Upper lobe of left lung (tissue), 6 donors: ENCODE results near the gene EMSY. TPM values are rescaled to one million over a fixed set of nuclear protein-coding genes. Genes with fewer than 3 reads are reported as not detected.

Experiments
- ATAC-seq, 2 donors: fragments of 200-7000 bp; cut with Tn5 transposase; one replicate each; pipeline ENCODE4 v1.9.1; 2022; ENCODE audit warnings: mild to moderate bottlenecking in 2 of 2, moderate library complexity in 2 of 2; ENCODE audit not compliant: low FRiP score in 2 of 2
- DNase-seq, 2 donors: peaks; one replicate each; pipeline ENCODE4 v3.0.0-alpha.2; 2019 to 2020
- H3K27ac ChIP-seq, 4 donors: fragments of 200-600 bp; sonication (generic); one replicate each; pipeline ENCODE4 v1.5.1; 2016 to 2019
- H3K27me3 ChIP-seq, 4 donors: fragments of 200-600 bp; sonication (generic); one replicate each; pipeline ENCODE4 v1.5.1; 2017 to 2019
- H3K36me3 ChIP-seq, 4 donors: fragments of 200-600 bp; sonication (generic); one replicate each; pipeline ENCODE4 v1.5.1; 2016 to 2019
- H3K4me1 ChIP-seq, 4 donors: fragments of 200-600 bp; sonication (generic); one replicate each; pipeline ENCODE4 v1.5.1; 2018 to 2019
- H3K4me3 ChIP-seq, 4 donors: fragments of 200-600 bp; sonication (generic); one replicate each; pipeline ENCODE4 v1.5.1; 2017 to 2019; ENCODE audit warnings: mild to moderate bottlenecking in 2 of 4, moderate library complexity in 1 of 4
- H3K9me3 ChIP-seq, 4 donors: fragments of 200-600 bp; sonication (generic); one replicate each; pipeline ENCODE4 v1.5.1; 2018 to 2019
- EP300 ChIP-seq, 4 donors: sonication (generic); formaldehyde crosslinking; IDR thresholded peaks; one replicate each; pipeline ENCODE4 v1.5.1; 2017; ENCODE audit warnings: antibody characterized with exemption in 4 of 4, control low read depth in 2 of 4
- POLR2A ChIP-seq, 4 donors: fragments of 450-650 bp; IDR thresholded peaks; one replicate each; pipeline ENCODE4 v1.5.1; 2016 to 2017; ENCODE audit warnings: antibody characterized with exemption in 4 of 4, mild to moderate bottlenecking in 2 of 4
- POLR2AphosphoS5 ChIP-seq, 2 donors: sonication (generic); formaldehyde crosslinking; IDR thresholded peaks; one replicate each; pipeline ENCODE4 v1.5.1; 2017; ENCODE audit warnings: antibody characterized with exemption in 2 of 2
- WGBS, 2 donors: methylation state at CpG; one replicate each; pipeline ENCODE4 v1.1.5; 2017 to 2018; 5-methylcytosine and 5-hydroxymethylcytosine counted together
- total RNA-seq, 6 donors: library from RNA; depleted of rRNA in 4 of 6; stranded (reverse); fragments of >200 nt in 4 of 6; gene quantifications; one replicate each; pipeline versions ENCODE4 v1.1.0 to v1.2.1, GENCODE V29; 2016 to 2021
- TF ChIP-seq, protein P1 (sequence below), 6 experiments: fragments of 450-650 bp in 4 of 6; fragments of 200-600 bp in 2 of 6; sonication (generic) in 2 of 6; IDR thresholded peaks; one replicate each; pipeline ENCODE4 v1.5.1; 2016 to 2019; ENCODE audit warnings: antibody characterized with exemption in 6 of 6
- donor health status: DM: no; HTN: no; CAD: no; lungs with moderate emphysema.
- donor health status: DM: no; HTN: yes; CAD: no; lungs with severe emphysema.

EMSY gene
- total RNA-seq, 6 donors from 2014 or later, result 14.6 to 66.0 (median 20.9) TPM

DNA sequence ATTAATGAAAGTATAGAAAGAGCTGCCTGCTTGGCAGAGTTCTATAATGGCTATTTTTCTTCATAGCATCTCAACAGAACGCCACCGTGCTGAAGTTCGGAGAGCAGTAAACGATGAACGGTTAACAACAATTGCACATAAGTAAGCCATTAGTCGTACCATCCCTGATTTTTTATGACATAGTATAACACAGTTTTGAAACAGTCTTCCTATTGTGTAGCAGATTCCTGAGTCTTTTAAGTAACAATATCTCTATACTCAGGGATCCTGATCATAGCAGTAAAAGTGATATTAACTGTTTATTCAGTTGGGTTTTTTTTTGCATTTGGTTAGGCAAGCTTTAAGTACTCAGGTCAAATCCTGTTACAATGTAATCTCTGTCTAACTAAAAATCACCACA is 8.4 kb downstream of the EMSY start:
- Histone ChIP-seq H3K4me3 (no peak overlapping the region), H3K9me3 (no peaks in the 10 kb centered on the region), H3K4me1 (no peaks in the 10 kb centered on the region), H3K36me3 (peaks cover 7 to 62% (median 14%) of the 10 kb centered on the region in 4 donors), H3K27ac (no peak overlapping the region), H3K27me3 (no peaks in the 10 kb centered on the region)
- TF ChIP-seq, protein P1, sequence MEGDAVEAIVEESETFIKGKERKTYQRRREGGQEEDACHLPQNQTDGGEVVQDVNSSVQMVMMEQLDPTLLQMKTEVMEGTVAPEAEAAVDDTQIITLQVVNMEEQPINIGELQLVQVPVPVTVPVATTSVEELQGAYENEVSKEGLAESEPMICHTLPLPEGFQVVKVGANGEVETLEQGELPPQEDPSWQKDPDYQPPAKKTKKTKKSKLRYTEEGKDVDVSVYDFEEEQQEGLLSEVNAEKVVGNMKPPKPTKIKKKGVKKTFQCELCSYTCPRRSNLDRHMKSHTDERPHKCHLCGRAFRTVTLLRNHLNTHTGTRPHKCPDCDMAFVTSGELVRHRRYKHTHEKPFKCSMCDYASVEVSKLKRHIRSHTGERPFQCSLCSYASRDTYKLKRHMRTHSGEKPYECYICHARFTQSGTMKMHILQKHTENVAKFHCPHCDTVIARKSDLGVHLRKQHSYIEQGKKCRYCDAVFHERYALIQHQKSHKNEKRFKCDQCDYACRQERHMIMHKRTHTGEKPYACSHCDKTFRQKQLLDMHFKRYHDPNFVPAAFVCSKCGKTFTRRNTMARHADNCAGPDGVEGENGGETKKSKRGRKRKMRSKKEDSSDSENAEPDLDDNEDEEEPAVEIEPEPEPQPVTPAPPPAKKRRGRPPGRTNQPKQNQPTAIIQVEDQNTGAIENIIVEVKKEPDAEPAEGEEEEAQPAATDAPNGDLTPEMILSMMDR (IDR thresholded peaks at IDR 0.05), result no peak
- no peak for TF ChIP-seq POLR2A (IDR thresholded peaks at IDR 0.05)
- TF ChIP-seq EP300 (IDR thresholded peaks at IDR 0.05), result no peak
- TF ChIP-seq POLR2AphosphoS5 (IDR thresholded peaks at IDR 0.05), result no peak
- 85 to 93% methylated on average over 6 of the region's 6 CpGs for WGBS, 2 donors
- ATAC-seq (no peak), DNase-seq (no peak)

DNA sequence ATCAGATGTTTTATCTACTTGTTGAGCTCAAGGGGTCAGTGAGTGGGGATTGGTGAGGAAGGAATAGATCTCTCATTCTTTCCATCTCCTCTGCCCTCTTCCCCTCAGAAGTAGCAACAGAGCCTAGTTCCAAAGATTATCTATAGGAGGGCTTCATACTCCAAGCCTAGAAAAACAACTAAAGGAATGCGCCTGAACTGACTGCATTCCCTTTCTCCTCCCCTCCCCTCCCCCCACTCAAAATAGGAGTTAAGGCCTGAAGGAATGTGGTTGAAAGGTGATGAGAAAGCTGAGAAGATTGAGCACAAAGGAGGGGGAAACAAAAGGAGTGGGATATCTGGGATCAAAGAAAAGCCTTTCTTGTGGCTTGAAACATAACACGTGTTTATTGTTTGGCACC is 10.5 kb downstream of the EMSY start:
- DNase-seq, result no peak
- no peak for ATAC-seq
- Histone ChIP-seq H3K4me1 (no peaks in the 10 kb centered on the region), H3K36me3 (peaks cover 7 to 49% (median 9%) of the 10 kb centered on the region in 4 donors), H3K4me3 (no peak overlapping the region), H3K9me3 (no peaks in the 10 kb centered on the region), H3K27me3 (no peaks in the 10 kb centered on the region), H3K27ac (no peak overlapping the region)
- TF ChIP-seq EP300 (IDR thresholded peaks at IDR 0.05) (no peak), POLR2AphosphoS5 (IDR thresholded peaks at IDR 0.05) (no peak), POLR2A (IDR thresholded peaks at IDR 0.05) (no peak)
- TF ChIP-seq, protein P1 (IDR thresholded peaks at IDR 0.05), result no peak
- WGBS, 2 donors, result 63 to 73% methylated on average over 2 of the region's 2 CpGs

DNA sequence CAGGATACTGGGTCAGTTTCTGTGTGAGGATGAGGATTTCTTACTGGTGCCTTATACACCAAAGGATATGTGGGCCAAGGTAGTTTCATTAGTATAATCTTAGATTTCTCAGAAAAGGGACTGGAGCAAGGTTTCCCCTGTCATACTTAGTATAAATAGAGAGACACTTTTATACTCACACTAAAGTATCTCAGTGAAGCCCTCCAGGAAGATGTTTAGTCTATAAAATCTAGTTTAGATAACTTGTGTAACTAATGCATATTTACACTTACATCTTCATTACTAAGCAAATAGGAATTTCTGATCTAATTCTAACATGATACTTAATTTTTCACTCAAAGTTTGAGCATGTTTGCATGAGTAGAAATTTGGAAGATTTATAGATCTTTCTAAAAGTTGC is 11.1 kb downstream of the EMSY start:
- no peaks in the 10 kb centered on the region for H3K27me3 ChIP-seq
- H3K4me3 ChIP-seq, result no peak overlapping the region
- DNase-seq (no peak), ATAC-seq (no peak)
- H3K36me3 ChIP-seq, result peaks cover 4 to 49% (median 9%) of the 10 kb centered on the region in 4 donors
- no peaks in the 10 kb centered on the region for H3K9me3 ChIP-seq
- H3K4me1 ChIP-seq, result no peaks in the 10 kb centered on the region
- H3K27ac ChIP-seq, result no peak overlapping the region
- TF ChIP-seq EP300 (IDR thresholded peaks at IDR 0.05) (no peak), POLR2AphosphoS5 (IDR thresholded peaks at IDR 0.05) (no peak), POLR2A (IDR thresholded peaks at IDR 0.05) (no peak)
- TF ChIP-seq, protein P1 (IDR thresholded peaks at IDR 0.05), result no peak

DNA sequence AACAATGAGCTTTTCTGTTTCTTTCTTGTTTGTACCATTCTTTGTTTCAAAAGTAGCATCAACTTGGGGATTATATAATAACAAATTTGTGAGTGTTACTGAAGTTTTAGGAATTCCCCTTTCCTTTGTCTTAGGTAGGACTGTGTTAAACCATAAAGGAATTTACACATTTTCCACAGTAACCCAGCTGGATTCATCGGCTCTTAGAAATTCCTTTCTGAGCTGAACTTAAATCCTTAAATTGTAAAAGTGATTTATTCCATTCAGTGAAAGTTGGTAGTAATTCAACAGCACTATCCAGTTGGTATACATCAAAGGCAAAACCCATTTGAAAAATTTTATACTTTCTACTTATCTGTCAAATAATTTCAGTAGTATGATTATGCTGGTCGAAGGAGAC is 11.8 kb downstream of the EMSY start:
- Histone ChIP-seq H3K4me1 (no peaks in the 10 kb centered on the region), H3K36me3 (peaks cover 3 to 51% (median 9%) of the 10 kb centered on the region in 4 donors), H3K27ac (no peak overlapping the region), H3K27me3 (no peaks in the 10 kb centered on the region), H3K4me3 (no peak overlapping the region), H3K9me3 (no peaks in the 10 kb centered on the region)
- DNase-seq (no peak), ATAC-seq (no peak)
- WGBS, 2 donors, result 79 to 89% methylated on average over 2 of the region's 2 CpGs
- no peak for TF ChIP-seq EP300 (IDR thresholded peaks at IDR 0.05)
- TF ChIP-seq, protein P1 (IDR thresholded peaks at IDR 0.05), result no peak
- no peak for TF ChIP-seq POLR2A (IDR thresholded peaks at IDR 0.05)
- no peak for TF ChIP-seq POLR2AphosphoS5 (IDR thresholded peaks at IDR 0.05)

DNA sequence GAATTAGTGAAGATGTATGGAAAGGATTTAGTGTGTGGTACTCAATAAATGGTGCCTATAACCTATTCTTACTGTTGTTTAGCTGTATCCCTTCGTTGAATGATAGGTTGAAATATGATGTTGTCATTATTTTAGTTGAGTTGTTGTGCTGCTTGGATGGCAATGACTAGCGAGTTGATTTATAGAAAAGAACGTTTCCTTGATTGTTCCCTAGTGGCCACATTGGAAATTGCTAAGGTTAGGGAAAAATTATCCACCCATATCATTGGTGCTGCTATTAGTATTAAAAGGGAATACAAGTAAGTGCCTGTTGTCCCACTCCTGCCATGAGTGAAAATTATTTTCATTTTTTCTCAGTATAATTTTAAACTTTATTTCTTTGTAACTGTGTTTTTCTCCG is 14.5 kb downstream of the EMSY start:
- TF ChIP-seq, protein P1 (IDR thresholded peaks at IDR 0.05), result peak in 4 of 6 experiments; percentile 12 to 46 (median 40)
- TF ChIP-seq POLR2AphosphoS5 (IDR thresholded peaks at IDR 0.05), result no peak
- no peak for TF ChIP-seq POLR2A (IDR thresholded peaks at IDR 0.05)
- DNase-seq (no peak), ATAC-seq (no peak)
- no peaks in the 10 kb centered on the region for H3K4me1 ChIP-seq
- peaks cover 3 to 35% (median 3%) of the 10 kb centered on the region in 4 donors for H3K36me3 ChIP-seq
- H3K9me3 ChIP-seq, result no peaks in the 10 kb centered on the region
- no peak overlapping the region for H3K4me3 ChIP-seq
- no peak overlapping the region for H3K27ac ChIP-seq
- WGBS, 2 donors, result 76 to 77% methylated on average over 4 of the region's 4 CpGs
- H3K27me3 ChIP-seq, result no peaks in the 10 kb centered on the region
